IPS-NIHi11 (cell line): ENCODE results near the gene HS3ST3B1.

Experiments used
- DNase-seq: peaks from one replicate; pipeline ENCODE4 v3.0.0; 2012; ENCODE audit warnings: mixed read lengths, low spot score

Gene HS3ST3B1

GRCh38 chr17:14300575-14301278 lies at the start of gene HS3ST3B1:
HS3ST3B1 (plus strand) TSS chr17:14301081; CDS start chr17:14301519, 438 bp downstream.
- peak; percentile 96 for DNase-seq

- no peak for DNase-seq
Observed at GRCh38 chr17:14261406-14261805, 39.5 kb upstream of the HS3ST3B1 start.

GRCh38 chr17:14268264-14268663 lies 32.6 kb upstream of the HS3ST3B1 start:
- no peak for DNase-seq

- no peak for DNase-seq
Observed at GRCh38 chr17:14269473-14269872, 31.4 kb upstream of the HS3ST3B1 start.

GRCh38 chr17:14270508-14270907 lies 30.4 kb upstream of the HS3ST3B1 start:
- DNase-seq, result no peak

- no peak for DNase-seq
Observed at GRCh38 chr17:14276535-14277250, 24.2 kb upstream of the HS3ST3B1 start.

GRCh38 chr17:14281530-14281929 lies 19.4 kb upstream of the HS3ST3B1 start:
- no peak for DNase-seq

GRCh38 chr17:14282726-14283125 lies 18.2 kb upstream of the HS3ST3B1 start:
- DNase-seq, result no peak

GRCh38 chr17:14289162-14289561 lies 11.7 kb upstream of the HS3ST3B1 start:
- no peak for DNase-seq

GRCh38 chr17:14294876-14295275 lies 6.0 kb upstream of the HS3ST3B1 start:
- no peak for DNase-seq

GRCh38 chr17:14295676-14296075 lies 5.2 kb upstream of the HS3ST3B1 start:
- DNase-seq, result no peak

GRCh38 chr17:14296166-14296910 lies 4.5 kb upstream of the HS3ST3B1 start:
- DNase-seq, result no peak

GRCh38 chr17:14297161-14297851 lies 3.6 kb upstream of the HS3ST3B1 start:
- peak; percentile 66 for DNase-seq

GRCh38 chr17:14298221-14298946 lies 2.5 kb upstream of the HS3ST3B1 start:
- DNase-seq, result no peak

GRCh38 chr17:14298947-14299279 lies 2.0 kb upstream of the HS3ST3B1 start:
- DNase-seq, result no peak

GRCh38 chr17:14299280-14300141 lies 1.4 kb upstream of the HS3ST3B1 start:
- no peak for DNase-seq

GRCh38 chr17:14301279-14302090 lies 604 bp downstream of the HS3ST3B1 start:
- no peak for DNase-seq

GRCh38 chr17:14302091-14302430 lies 1.2 kb downstream of the HS3ST3B1 start:
- no peak for DNase-seq

- peak; percentile 65 for DNase-seq
Observed at GRCh38 chr17:14302431-14303099, 1.7 kb downstream of the HS3ST3B1 start.
